SU-DHL-6 (cell line): ENCODE measurements around the gene SGMS2.

Experiments used
- EZH2phosphoT487 ChIP-seq: fragments of 200-600 bp; sonication (generic), shearing (Covaris generic); conservative IDR thresholded peaks from 2 replicates; pipeline ENCODE4 v1.6.1; 2018; ENCODE audit warnings: mild to moderate bottlenecking, antibody characterized with exemption, low read length, moderate library complexity, mixed read lengths
- TF ChIP-seq, protein P1 (sequence below): fragments of 200-600 bp; sonication (generic); IDR thresholded peaks from one replicate; pipeline ENCODE4 v1.5.1; 2017; ENCODE audit warnings: antibody characterized with exemption, mild to moderate bottlenecking, low read length, moderate library complexity; ENCODE audit not compliant: insufficient read depth, poor library complexity, severe bottlenecking

- TF ChIP-seq, protein P1, sequence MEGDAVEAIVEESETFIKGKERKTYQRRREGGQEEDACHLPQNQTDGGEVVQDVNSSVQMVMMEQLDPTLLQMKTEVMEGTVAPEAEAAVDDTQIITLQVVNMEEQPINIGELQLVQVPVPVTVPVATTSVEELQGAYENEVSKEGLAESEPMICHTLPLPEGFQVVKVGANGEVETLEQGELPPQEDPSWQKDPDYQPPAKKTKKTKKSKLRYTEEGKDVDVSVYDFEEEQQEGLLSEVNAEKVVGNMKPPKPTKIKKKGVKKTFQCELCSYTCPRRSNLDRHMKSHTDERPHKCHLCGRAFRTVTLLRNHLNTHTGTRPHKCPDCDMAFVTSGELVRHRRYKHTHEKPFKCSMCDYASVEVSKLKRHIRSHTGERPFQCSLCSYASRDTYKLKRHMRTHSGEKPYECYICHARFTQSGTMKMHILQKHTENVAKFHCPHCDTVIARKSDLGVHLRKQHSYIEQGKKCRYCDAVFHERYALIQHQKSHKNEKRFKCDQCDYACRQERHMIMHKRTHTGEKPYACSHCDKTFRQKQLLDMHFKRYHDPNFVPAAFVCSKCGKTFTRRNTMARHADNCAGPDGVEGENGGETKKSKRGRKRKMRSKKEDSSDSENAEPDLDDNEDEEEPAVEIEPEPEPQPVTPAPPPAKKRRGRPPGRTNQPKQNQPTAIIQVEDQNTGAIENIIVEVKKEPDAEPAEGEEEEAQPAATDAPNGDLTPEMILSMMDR, result no peak
- no peak for TF ChIP-seq EZH2phosphoT487
Measured at GRCh38 chr4:107900508-107900907, 75.8 kb downstream of the SGMS2 start.
